ENCODE data around the gene VTCN1.

VTCN1 gene

GRCh38 chr1:117093870-117094621 is 116.7 kb downstream of the VTCN1 start:
- DNase-seq, result no peak

Measured in NCI-H446 treated with DMSO at 0.1 percent for 48 hours (cell line).